Activated CD8-positive, alpha-beta T cell treated with anti-CD3 and anti-CD28 coated beads, Interleukin-2, amount 10 ng/mL, durations not matched to agents 7 days and 5 days (primary cell): ENCODE data around the gene DRGX. TPM values are rescaled to one million over a fixed set of nuclear protein-coding genes. Genes with fewer than 3 reads are reported as not detected.

Experiments used
- ATAC-seq: fragments of 150-1000 bp; cut with Tn5 transposase; one replicate; pipeline ENCODE4 v1.10.0; 2021; ENCODE audit warnings: moderate library complexity
- CTCF ChIA-PET: fragments of 350-600 bp; sonication (Branson Sonifier 250); formaldehyde crosslinking; loops from one replicate; lab custom pipeline; 2021; ENCODE audit warnings: antibody characterized with exemption; lab: Charles Lee
- POLR2A ChIA-PET: fragments of 350-600 bp; sonication (Branson Sonifier 250); formaldehyde crosslinking; loops from one replicate; lab custom pipeline; 2021; ENCODE audit warnings: antibody characterized with exemption; lab: Charles Lee
- DNase-seq: peaks from one replicate; pipeline ENCODE4 v3.0.0-alpha.2; 2020
- H3K27ac Mint-ChIP-seq: one replicate; pipeline ENCODE4 v1.8.0; 2021; ENCODE audit warnings: mild to moderate bottlenecking, mixed read lengths
- H3K27me3 Mint-ChIP-seq: one replicate; pipeline ENCODE4 v1.8.0; 2021; ENCODE audit warnings: low read depth, mixed read lengths
- H3K36me3 Mint-ChIP-seq: one replicate; pipeline ENCODE4 v1.8.0; 2021; ENCODE audit warnings: low read depth, mixed read lengths
- H3K4me1 Mint-ChIP-seq: one replicate; pipeline ENCODE4 v1.8.0; 2021; ENCODE audit warnings: low read depth, mixed read lengths
- H3K4me3 Mint-ChIP-seq: one replicate; pipeline ENCODE4 v1.8.0; 2021; ENCODE audit warnings: mild to moderate bottlenecking, mixed read lengths
- H3K9me3 Mint-ChIP-seq: one replicate; pipeline ENCODE4 v1.8.0; 2022; ENCODE audit warnings: mixed read lengths; ENCODE audit not compliant: insufficient read depth
- total RNA-seq, 2 experiments: library from RNA; stranded (reverse); gene quantifications; one replicate each; pipeline ENCODE4 v1.2.3, GENCODE V29; 2021

The DRGX gene
- total RNA-seq, 2 experiments from 2014 or later: not detected

DNA sequence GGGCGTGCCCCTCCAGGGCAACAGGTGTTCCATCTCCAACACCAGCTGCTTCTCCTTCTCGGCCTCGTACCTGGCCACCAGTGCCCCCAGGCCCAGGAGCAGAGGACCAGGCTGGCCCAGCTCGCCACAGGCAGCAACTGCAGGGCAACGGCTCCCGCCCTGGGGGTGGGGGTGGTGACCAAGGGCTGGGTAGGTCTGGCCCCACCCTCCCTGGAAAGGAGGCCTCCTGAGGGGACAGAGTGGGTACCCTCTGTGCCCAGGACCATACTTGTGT is 22.1 kb upstream of the DRGX start:
- ChIA-PET CTCF (interaction anchor here (1.6 kb wide), 1 partner anchor 10 kb away, joined by 5 read pairs; no protein-coding TSS in a partner anchor), POLR2A (no interaction called here)
- Mint-ChIP-seq H3K27me3 (peaks cover 15% of the 10 kb centered on the region), H3K27ac (no peak overlapping the region), H3K4me1 (no peaks in the 10 kb centered on the region), H3K4me3 (no peak overlapping the region), H3K9me3 (no peaks in the 10 kb centered on the region), H3K36me3 (no peaks in the 10 kb centered on the region)
- ATAC-seq (no peak), DNase-seq (no peak)

DNA sequence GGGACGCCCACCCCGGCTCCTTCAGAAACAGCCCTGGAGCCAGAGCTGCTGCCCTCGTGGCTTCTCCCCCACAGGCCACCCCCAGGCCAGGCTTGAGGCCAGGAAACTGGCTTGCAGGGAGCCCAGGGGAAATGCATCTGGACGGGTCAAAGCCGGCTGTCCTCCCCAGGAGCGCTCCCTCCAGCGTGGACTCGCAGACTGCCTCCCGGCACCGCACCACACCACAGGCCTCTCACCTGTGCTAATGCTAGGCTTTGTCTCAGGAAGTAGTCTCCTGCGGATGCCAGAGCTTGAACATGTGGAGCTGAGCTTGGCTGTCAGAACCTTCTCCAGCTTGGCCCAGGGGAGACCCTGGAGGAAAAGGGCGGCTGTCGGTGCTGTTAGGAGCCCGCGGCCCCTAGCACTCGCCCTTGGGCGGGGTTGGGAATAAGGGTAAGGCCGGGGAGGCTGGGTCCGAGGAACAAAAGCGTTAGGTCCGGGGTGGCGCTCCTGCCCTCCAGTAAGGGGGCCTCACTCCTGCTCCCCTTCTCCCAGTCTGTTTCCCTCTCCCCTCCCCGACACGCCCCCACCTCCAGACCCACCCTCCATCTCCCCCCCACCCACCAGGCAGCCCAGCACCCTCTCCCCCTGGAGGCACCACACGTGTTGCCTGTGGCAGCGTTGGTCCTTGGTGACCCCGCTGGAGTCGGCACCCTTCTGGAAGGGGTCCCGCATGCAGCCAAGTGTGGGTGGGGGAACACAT is 21.6 kb upstream of the DRGX start:
- Mint-ChIP-seq H3K27ac (no peak overlapping the region), H3K4me1 (no peaks in the 10 kb centered on the region), H3K4me3 (no peak overlapping the region), H3K9me3 (no peaks in the 10 kb centered on the region), H3K27me3 (peaks cover 12% of the 10 kb centered on the region), H3K36me3 (no peaks in the 10 kb centered on the region)
- DNase-seq (no peak), ATAC-seq (no peak)
- CTCF ChIA-PET: interaction anchor here (1.6 kb wide), 1 partner anchor 10 kb away, joined by 5 read pairs; no protein-coding TSS in a partner anchor
- POLR2A ChIA-PET: no interaction called here

DNA sequence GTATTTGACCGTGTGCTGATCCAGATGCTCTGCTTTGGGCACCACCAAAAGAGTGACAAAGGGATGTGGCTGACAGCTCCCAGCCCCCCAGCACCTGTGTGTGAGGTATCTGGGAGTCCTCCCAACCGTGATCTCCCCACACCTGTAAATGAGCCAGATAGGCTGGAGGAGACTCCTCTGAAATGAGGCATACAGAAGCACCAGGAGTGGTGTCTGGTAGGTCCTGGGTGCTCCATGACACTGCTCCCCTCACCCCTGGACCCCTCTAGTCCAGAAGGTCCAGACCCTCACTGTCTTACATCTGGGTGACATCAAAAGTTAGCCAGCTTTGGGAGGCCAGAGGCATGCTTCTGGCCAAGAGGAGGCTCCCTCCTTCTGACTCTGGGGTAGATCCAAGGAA is 20.0 kb upstream of the DRGX start:
- Mint-ChIP-seq H3K27ac (no peak overlapping the region), H3K9me3 (no peaks in the 10 kb centered on the region), H3K36me3 (no peaks in the 10 kb centered on the region), H3K4me3 (no peak overlapping the region), H3K4me1 (no peaks in the 10 kb centered on the region), H3K27me3 (peaks cover 19% of the 10 kb centered on the region)
- ChIA-PET CTCF (interaction anchor here (0.7 to 1.7 kb wide), 4 partner anchors 8 to 129 kb away, joined by 3 to 8 read pairs (median 4); no protein-coding TSS in a partner anchor), POLR2A (no interaction called here)
- DNase-seq (no peak), ATAC-seq (no peak)

DNA sequence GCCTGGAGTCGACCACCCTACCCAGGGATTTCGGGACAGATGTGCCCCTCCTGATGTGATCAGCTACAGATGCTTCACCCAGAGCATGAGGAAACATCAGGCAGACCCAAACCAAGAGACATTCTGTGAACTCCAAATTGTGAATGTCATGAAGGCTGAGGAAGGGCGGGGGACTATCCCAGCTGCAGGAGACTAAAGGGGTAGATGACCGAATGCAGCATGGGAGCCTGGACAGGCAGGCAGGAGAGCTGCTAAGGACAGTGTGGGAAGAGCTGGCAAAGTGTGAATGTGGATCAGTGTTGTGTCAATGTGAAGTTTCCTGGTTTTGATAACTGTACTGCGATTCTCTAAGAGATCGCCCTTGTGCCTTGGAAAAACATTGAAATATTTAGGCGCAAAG is 19.2 kb upstream of the DRGX start:
- no peak for ATAC-seq
- ChIA-PET POLR2A (interaction anchor here (0.6 kb wide), 1 partner anchor 14 kb away, joined by 3 read pairs; no protein-coding TSS in a partner anchor), CTCF (interaction anchor here (0.7 to 1.7 kb wide), 4 partner anchors 7 to 128 kb away, joined by 3 to 8 read pairs (median 4); no protein-coding TSS in a partner anchor)
- no peak overlapping the region for H3K4me3 Mint-ChIP-seq
- no peaks in the 10 kb centered on the region for H3K4me1 Mint-ChIP-seq
- H3K9me3 Mint-ChIP-seq: no peaks in the 10 kb centered on the region
- peaks cover 17% of the 10 kb centered on the region for H3K27me3 Mint-ChIP-seq
- no peaks in the 10 kb centered on the region for H3K36me3 Mint-ChIP-seq
- no peak for DNase-seq
- H3K27ac Mint-ChIP-seq: no peak overlapping the region

DNA sequence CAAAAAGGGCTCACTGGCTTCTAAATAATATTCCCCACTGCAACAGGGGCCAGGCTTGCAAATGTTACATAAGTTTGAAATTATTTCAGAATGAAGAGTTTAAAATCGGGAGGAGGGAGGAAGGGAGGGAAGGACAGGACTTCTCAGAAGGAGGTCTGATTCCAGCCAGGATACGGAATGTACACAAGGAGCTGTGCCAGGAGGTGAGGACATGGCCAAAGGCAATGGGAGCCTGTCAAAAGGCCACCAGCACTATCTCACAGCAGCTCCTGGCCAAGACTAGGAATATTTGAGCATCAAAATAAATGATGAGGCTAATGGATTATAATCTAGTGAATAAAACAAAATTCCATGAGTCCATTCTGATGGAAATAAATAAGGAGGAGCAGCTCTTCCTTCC is 18.6 kb upstream of the DRGX start:
- ATAC-seq (no peak), DNase-seq (no peak)
- Mint-ChIP-seq H3K4me1 (no peaks in the 10 kb centered on the region), H3K4me3 (no peak overlapping the region), H3K9me3 (no peaks in the 10 kb centered on the region), H3K27ac (no peak overlapping the region), H3K27me3 (peaks cover 16% of the 10 kb centered on the region), H3K36me3 (no peaks in the 10 kb centered on the region)
- ChIA-PET CTCF (interaction anchor here (0.9 to 1.6 kb wide), 2 partner anchors 98 to 105 kb away, joined by 3 to 4 read pairs; no protein-coding TSS in a partner anchor), POLR2A (interaction anchor here (0.6 to 0.7 kb wide), 2 partner anchors 15 to 1240 kb away, joined by 3 read pairs; no protein-coding TSS in a partner anchor)

DNA sequence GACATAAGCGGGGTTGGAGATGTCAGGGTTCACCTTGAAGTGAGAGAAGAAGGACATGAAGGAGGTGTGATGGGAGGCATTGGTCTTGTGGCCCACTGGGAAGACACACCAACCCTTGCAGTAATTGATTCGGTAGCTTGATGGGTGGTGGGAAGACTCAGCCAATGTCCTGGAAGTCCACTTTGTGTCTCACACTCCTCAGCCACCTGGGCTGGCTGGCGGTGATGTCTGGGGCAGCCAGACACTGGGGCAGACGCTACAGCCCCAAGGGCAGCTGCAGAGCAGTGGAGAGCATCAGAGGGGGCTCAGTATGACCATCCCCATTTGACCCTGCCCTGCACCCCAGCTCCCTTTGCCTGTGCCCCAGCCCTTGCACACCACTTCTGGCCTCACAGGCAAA is 16.7 kb upstream of the DRGX start:
- ChIA-PET CTCF (interaction anchor here (0.8 to 9.1 kb wide), 3 partner anchors 88 to 752 kb away, joined by 3 to 224 read pairs (median 4); no protein-coding TSS in a partner anchor), POLR2A (no interaction called here)
- Mint-ChIP-seq H3K9me3 (no peaks in the 10 kb centered on the region), H3K27ac (no peak overlapping the region), H3K36me3 (no peaks in the 10 kb centered on the region), H3K4me1 (no peaks in the 10 kb centered on the region), H3K4me3 (no peak overlapping the region), H3K27me3 (peaks cover 25% of the 10 kb centered on the region)
- ATAC-seq: no peak
- no peak for DNase-seq

DNA sequence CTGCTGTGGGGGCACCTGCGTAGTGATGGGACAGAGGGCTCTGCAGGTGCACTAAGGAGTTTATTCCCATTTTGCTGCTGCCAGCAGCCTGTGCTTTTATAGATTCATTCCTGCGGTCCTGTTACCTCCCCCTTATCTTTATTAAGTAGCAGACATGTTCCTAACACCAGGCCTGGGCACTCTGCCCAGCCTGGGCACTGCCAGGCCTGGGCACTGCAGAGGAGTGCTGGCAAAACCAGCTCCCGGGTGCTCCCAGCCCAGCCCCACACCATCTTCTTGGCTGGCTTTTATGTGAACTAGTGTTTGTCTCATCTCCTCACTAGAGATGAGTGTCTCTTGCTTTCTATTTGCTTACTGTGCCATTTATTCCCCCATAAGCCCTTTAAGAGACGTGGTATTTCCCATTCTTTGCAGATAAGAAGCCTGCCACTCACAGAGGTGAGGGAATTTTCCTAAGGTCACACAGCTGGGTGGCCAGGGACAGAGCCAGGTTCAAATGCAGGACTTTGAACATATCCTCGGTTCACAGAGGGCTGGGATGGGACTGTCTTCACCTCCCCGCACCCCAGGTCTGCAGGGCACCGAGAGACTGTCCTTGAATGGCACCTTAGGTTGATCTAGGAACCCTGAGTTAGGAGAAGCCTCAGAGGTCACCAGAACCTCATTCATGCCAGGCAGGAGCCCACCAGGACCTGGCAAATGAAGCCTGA is 14.6 kb upstream of the DRGX start:
- Mint-ChIP-seq H3K27ac (no peak overlapping the region), H3K9me3 (no peaks in the 10 kb centered on the region), H3K27me3 (peaks cover 31% of the 10 kb centered on the region), H3K4me3 (no peak overlapping the region), H3K36me3 (no peaks in the 10 kb centered on the region), H3K4me1 (no peaks in the 10 kb centered on the region)
- no peak for ATAC-seq
- POLR2A ChIA-PET: no interaction called here
- no peak for DNase-seq
- CTCF ChIA-PET: interaction anchor here (9.1 kb wide), 1 partner anchor 103 kb away, joined by 224 read pairs; no protein-coding TSS in a partner anchor

DNA sequence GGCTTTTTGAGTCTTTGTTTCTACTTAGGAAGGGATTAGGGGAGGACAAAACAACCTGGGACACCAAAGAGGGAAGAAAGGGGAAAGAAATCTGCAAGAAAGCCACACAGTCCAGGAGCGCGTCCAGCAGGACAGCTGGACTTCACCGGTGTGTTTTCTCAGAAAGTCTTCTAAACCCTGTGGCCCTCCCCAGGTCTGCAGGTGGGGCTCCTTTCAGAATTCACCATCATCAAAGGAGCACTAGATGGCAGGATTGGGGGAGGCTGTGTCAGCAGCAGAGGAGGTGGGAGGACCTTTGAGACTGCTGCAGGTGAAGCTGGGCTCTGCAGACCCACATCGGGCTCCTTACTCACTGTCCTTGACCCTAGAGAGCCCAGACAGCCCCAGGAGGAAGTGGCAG is 13.9 kb upstream of the DRGX start:
- Mint-ChIP-seq H3K4me3 (no peak overlapping the region), H3K36me3 (no peaks in the 10 kb centered on the region), H3K27ac (no peak overlapping the region), H3K27me3 (peaks cover 32% of the 10 kb centered on the region), H3K4me1 (no peaks in the 10 kb centered on the region), H3K9me3 (no peaks in the 10 kb centered on the region)
- CTCF ChIA-PET: interaction anchor here (0.7 to 9.1 kb wide), 4 partner anchors 90 to 113 kb away, joined by 3 to 224 read pairs (median 24); no protein-coding TSS in a partner anchor
- DNase-seq: no peak
- no peak for ATAC-seq
- POLR2A ChIA-PET: no interaction called here

DNA sequence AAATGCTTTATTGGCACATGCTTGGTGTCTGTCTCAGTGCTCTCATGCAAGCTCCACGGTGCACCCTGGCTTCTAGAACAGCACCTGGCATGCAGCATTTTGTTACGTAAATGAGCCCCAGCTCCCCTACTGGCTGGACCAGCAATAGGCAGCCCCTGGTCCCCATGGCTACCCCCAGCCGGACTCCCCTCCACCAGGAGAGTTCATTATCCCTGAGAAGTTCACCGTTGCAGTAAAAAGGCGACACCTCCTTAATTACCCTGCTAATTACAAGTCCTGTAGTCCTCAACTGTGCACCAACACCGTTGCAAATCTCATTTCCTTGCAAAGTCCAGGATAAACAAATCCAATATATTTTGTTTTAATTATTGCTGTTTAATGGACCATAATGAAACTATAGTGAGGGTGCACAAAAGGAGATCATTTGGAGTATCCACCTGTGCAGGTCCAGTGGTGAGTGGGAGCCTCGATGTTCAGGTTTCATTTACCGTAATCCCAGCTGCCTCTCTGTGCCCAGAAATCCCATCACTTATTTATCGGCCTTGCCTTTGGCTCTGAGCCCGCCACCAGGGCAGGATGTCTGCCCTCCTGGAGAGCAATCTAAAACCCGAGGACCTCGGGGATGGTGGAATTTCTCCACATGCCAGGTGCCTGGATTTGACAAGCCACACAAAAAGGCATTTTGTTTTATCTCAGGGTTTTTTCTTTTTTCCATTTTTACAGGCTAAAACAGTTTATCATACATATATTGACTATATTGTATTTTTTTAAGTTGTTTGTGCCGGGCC is 12.8 kb upstream of the DRGX start:
- no peak for DNase-seq
- Mint-ChIP-seq H3K4me3 (no peak overlapping the region), H3K36me3 (no peaks in the 10 kb centered on the region), H3K4me1 (no peaks in the 10 kb centered on the region), H3K27me3 (peaks cover 39% of the 10 kb centered on the region), H3K9me3 (no peaks in the 10 kb centered on the region), H3K27ac (no peak overlapping the region)
- POLR2A ChIA-PET: interaction anchor here (1.4 kb wide), 1 partner anchor 110 kb away, joined by 4 read pairs; no protein-coding TSS in a partner anchor
- CTCF ChIA-PET: interaction anchor here (0.7 to 9.1 kb wide), 19 partner anchors 7 to 421 kb away, joined by 3 to 224 read pairs (median 6); partner anchors contain the start of gene ERCC6
- ATAC-seq: no peak

DNA sequence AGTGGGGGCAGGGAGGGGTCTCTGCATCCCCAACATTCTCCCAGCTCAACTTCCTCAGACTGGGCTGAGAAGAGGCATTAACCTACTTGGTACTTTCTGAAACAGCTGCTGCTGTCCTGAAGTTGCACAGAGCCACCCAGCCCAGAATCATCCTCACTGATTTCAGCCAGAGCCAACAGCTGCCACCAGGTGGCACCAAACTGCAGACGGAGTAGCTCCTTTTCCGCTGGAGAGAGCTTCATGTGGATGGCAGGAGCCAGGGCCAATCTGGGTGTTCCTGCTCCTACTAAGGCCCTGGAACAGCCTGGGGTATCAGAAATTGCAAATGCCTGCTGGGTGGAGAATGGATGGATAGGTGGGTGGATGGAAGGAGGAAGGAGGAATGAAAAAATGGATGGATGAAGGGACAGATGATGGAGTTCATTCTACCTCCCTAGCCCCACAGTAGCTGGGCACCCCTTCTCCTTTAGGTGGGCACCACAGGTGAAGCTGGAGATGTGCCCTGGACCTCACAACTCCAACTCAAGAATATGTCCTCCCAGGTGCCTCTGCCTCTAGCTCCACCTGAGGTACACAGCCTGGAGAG is 11.8 kb upstream of the DRGX start:
- H3K9me3 Mint-ChIP-seq: no peaks in the 10 kb centered on the region
- DNase-seq: peak; percentile 83
- no peak overlapping the region for H3K27ac Mint-ChIP-seq
- H3K36me3 Mint-ChIP-seq: no peaks in the 10 kb centered on the region
- CTCF ChIA-PET: interaction anchor here (0.7 to 9.1 kb wide), 35 partner anchors 8 to 750 kb away, joined by 3 to 224 read pairs (median 5); partner anchors contain the start of gene ERCC6
- peaks cover 41% of the 10 kb centered on the region for H3K27me3 Mint-ChIP-seq
- ATAC-seq: peak; percentile 87
- H3K4me1 Mint-ChIP-seq: no peaks in the 10 kb centered on the region
- POLR2A ChIA-PET: interaction anchor here (1.4 kb wide), 1 partner anchor 111 kb away, joined by 4 read pairs; no protein-coding TSS in a partner anchor
- H3K4me3 Mint-ChIP-seq: no peak overlapping the region

DNA sequence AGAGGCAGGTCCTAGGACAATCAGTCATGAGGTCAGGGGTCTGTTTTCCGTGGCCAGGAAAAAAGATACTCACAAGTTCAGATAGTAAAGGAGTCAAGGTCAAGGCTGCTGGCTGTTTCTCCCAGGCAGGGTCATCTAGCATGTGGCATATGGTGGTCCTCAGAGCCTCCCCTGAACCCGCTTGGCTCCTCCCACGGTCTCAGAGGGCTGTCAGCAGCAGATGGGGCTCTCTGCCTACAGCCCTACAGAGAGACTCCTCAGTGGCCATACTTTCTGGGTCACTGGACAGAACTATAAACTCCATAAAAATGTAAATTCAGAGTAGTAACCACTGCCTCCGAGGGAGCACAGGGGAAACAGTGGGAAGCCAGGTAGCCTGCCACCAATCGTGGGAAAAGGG is 11.3 kb upstream of the DRGX start:
- Mint-ChIP-seq H3K9me3 (no peaks in the 10 kb centered on the region), H3K36me3 (no peaks in the 10 kb centered on the region), H3K27ac (no peak overlapping the region), H3K4me3 (no peak overlapping the region), H3K4me1 (no peaks in the 10 kb centered on the region), H3K27me3 (peaks cover 39% of the 10 kb centered on the region)
- ChIA-PET POLR2A (interaction anchor here (1.4 kb wide), 1 partner anchor 112 kb away, joined by 4 read pairs; no protein-coding TSS in a partner anchor), CTCF (interaction anchor here (0.7 to 9.1 kb wide), 32 partner anchors 8 to 750 kb away, joined by 3 to 224 read pairs (median 5); no protein-coding TSS in a partner anchor)
- DNase-seq (no peak), ATAC-seq (no peak)
